Neutrophil (primary cell): ENCODE measurements around the gene RSPH3.

ENCODE experiments used
- H3K27ac ChIP-seq: fragments of 200-600 bp; sonication (generic); 2 replicates; pipeline ENCODE4 v1.5.1; 2016; ENCODE audit warnings: mild to moderate bottlenecking, moderate library complexity
- H3K27me3 ChIP-seq: fragments of 200-600 bp; sonication (generic); 2 replicates; pipeline ENCODE4 v1.6.0; 2016; ENCODE audit warnings: mild to moderate bottlenecking
- H3K36me3 ChIP-seq: fragments of 200-600 bp; sonication (generic); 2 replicates; pipeline ENCODE4 v1.5.1; 2017
- H3K4me1 ChIP-seq, 2 experiments: fragments of 200-600 bp in 1 of 2; sonication (generic) in 1 of 2; 1 replicate in 1 of 2; 2 replicates in 1 of 2; pipeline versions ENCODE4 v1.5.1 to v1.6.1; 2013 to 2016; ENCODE audit warnings: low read depth in 1 of 2, low read length in 1 of 2, mild to moderate bottlenecking in 1 of 2, moderate library complexity in 1 of 2; ENCODE audit not compliant: control insufficient read depth in 1 of 2, insufficient read depth in 1 of 2
- H3K4me3 ChIP-seq, 2 experiments: fragments of 200-600 bp in 1 of 2; sonication (generic) in 1 of 2; 1 replicate in 1 of 2; 2 replicates in 1 of 2; pipeline ENCODE4 v1.5.1; 2013 to 2016; ENCODE audit warnings: low read depth in 1 of 2, low read length in 1 of 2, mild to moderate bottlenecking in 1 of 2, moderate library complexity in 1 of 2
- H3K9me3 ChIP-seq: fragments of 200-600 bp; sonication (generic); 2 replicates; pipeline ENCODE4 v1.5.1; 2016
- TF ChIP-seq, protein P1 (sequence below): fragments of 200-600 bp; sonication (generic); IDR thresholded peaks from 2 replicates; pipeline ENCODE4 v1.5.1; 2016; ENCODE audit warnings: antibody characterized with exemption

Gene RSPH3

GRCh38 chr6:158999666-159000403 is at the start of gene RSPH3:
RSPH3 (minus strand) TSS chr6:159000202; CDS start chr6:158999550, 652 bp downstream.
- Histone ChIP-seq H3K9me3 (no peaks in the 10 kb centered on the region), H3K4me3 (peak within 1 kb of the TSS; percentile 81 to 82), H3K4me1 (peaks cover 26 to 31% of the 10 kb centered on the region in 2 experiments), H3K27me3 (no peaks in the 10 kb centered on the region), H3K36me3 (no peaks in the 10 kb centered on the region), H3K27ac (peak within 1 kb of the TSS; percentile 83)
- TF ChIP-seq, protein P1, sequence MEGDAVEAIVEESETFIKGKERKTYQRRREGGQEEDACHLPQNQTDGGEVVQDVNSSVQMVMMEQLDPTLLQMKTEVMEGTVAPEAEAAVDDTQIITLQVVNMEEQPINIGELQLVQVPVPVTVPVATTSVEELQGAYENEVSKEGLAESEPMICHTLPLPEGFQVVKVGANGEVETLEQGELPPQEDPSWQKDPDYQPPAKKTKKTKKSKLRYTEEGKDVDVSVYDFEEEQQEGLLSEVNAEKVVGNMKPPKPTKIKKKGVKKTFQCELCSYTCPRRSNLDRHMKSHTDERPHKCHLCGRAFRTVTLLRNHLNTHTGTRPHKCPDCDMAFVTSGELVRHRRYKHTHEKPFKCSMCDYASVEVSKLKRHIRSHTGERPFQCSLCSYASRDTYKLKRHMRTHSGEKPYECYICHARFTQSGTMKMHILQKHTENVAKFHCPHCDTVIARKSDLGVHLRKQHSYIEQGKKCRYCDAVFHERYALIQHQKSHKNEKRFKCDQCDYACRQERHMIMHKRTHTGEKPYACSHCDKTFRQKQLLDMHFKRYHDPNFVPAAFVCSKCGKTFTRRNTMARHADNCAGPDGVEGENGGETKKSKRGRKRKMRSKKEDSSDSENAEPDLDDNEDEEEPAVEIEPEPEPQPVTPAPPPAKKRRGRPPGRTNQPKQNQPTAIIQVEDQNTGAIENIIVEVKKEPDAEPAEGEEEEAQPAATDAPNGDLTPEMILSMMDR: no peak

DNA sequence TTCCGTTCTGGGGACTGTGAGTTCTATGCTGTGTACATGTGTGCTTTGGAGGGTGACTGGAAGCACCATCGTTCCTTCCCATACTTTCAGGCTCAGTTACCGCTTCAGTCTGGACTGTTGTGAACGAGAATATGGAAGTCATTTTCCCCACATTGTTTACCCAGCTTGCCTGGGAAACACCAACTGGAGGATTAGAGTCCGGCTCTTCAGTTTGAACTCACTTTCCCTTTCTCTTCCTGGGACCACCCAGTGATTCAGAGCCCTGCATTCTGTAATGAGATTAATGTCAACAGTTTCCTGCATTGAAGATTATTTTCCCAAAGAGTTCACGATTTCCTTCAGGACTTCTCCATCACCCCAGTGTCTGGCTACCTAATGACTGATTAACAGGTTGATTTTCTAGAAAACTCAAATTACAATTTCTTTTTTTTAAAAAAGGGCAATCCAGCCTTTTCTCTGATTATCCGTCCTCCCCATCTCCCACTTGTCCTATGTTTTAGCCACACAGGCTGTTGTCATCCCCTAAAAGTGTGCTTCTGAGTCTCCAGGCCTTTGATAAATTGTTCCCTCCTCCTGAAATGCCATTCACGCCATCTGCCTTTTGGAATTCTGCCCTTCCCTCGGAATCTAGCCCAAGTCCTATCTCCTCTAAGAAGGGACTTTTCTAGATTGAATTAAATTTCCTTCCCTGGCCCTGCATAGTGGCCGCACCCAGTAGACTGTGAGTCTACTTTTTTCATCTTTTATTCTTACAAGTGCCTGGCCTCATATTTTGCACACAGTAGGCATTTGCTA is 48.1 kb upstream of the RSPH3 start:
- H3K36me3 ChIP-seq: peaks cover 12% of the 10 kb centered on the region
- TF ChIP-seq, protein P1: no peak
- H3K4me3 ChIP-seq: no peak overlapping the region

GRCh38 chr6:159045801-159046200 is 45.8 kb upstream of the RSPH3 start:
- Histone ChIP-seq H3K36me3 (peaks cover 34% of the 10 kb centered on the region), H3K9me3 (peaks cover 9% of the 10 kb centered on the region), H3K27ac (peak overlapping the region; percentile 96), H3K27me3 (no peaks in the 10 kb centered on the region), H3K4me1 (peaks cover 24 to 36% of the 10 kb centered on the region in 2 experiments), H3K4me3 (peak overlapping the region in 1 of 2 experiments; percentile 86)
- TF ChIP-seq, protein P1: no peak

More for the DNA sequence above, 48.1 kb upstream of the RSPH3 start:
- no peak overlapping the region for H3K27ac ChIP-seq
- no peaks in the 10 kb centered on the region for H3K9me3 ChIP-seq
- H3K4me1 ChIP-seq: peaks cover 25 to 28% of the 10 kb centered on the region in 2 experiments
- no peaks in the 10 kb centered on the region for H3K27me3 ChIP-seq

- H3K27ac ChIP-seq: peak within 1 kb of the TSS; percentile 96
These were observed 45.1 kb upstream of the RSPH3 start, which contains the start of gene TAGAP for GRCh38 chr6:159044899-159045727. TAGAP (minus strand) TSS chr6:159044991; CDS start chr6:159044146, 845 bp downstream.

More at GRCh38 chr6:159044899-159045727, 45.1 kb upstream of the RSPH3 start, which contains the start of gene TAGAP:
- Histone ChIP-seq H3K4me3 (peak within 1 kb of the TSS; percentile 80 to 86), H3K36me3 (peaks cover 41% of the 10 kb centered on the region), H3K9me3 (peaks cover 13% of the 10 kb centered on the region), H3K27me3 (no peaks in the 10 kb centered on the region), H3K4me1 (peaks cover 31 to 43% of the 10 kb centered on the region in 2 experiments)
- TF ChIP-seq, protein P1: peak; percentile 14
